ENCODE results near the gene RNF14.

DNA sequence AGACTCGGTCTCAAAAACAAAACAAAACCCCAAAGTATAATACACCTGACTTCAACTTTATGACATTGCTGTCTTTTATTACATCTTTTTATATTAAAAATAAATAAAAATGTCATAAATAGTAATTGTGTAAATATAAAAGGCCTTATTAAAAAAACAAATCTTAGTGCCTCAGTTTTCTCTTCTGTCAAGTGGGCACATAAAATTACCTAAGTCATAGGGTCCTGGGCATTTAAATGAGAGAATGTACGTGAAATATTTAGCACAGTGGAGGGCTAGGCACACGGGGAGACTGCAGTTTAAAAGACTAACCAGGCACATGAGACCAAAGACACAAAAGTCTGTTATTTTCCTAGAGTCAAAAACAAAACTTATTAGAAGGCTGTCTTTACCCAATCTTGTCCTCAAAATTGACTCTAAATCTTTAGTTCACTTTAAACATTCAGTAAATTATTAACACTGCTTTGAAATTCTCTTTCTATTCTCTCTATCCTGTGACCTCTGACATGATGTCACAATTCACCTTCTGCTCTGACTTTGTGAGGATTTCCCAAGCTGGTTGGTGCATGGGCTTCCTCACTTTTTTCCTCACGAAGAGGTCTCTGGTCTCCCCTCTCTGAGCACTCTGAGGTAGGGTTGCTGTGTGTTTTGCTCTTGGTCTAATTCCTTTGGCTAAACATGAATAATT, 2.5 kb upstream of the RNF14 start:
- TF ChIP-seq, protein P1, sequence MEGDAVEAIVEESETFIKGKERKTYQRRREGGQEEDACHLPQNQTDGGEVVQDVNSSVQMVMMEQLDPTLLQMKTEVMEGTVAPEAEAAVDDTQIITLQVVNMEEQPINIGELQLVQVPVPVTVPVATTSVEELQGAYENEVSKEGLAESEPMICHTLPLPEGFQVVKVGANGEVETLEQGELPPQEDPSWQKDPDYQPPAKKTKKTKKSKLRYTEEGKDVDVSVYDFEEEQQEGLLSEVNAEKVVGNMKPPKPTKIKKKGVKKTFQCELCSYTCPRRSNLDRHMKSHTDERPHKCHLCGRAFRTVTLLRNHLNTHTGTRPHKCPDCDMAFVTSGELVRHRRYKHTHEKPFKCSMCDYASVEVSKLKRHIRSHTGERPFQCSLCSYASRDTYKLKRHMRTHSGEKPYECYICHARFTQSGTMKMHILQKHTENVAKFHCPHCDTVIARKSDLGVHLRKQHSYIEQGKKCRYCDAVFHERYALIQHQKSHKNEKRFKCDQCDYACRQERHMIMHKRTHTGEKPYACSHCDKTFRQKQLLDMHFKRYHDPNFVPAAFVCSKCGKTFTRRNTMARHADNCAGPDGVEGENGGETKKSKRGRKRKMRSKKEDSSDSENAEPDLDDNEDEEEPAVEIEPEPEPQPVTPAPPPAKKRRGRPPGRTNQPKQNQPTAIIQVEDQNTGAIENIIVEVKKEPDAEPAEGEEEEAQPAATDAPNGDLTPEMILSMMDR (IDR thresholded peaks at IDR 0.05 in 2 of 3, conservative IDR thresholded peaks at IDR 0.05 in 1 of 3; ENCODE audit: borderline replicate concordance in 1 of 3, insufficient read depth in 1 of 3, low read depth in 2 of 3, low read length in 2 of 3) = no peak
- TF ChIP-seq CEBPB (IDR thresholded peaks at IDR 0.05; ENCODE audit: low read depth) = no peak
- TF ChIP-seq POLR2AphosphoS5 (IDR thresholded peaks at IDR 0.05; ENCODE audit: low read depth, low read length) = no peak
- TF ChIP-seq SP1 (IDR thresholded peaks at IDR 0.05; ENCODE audit: low read depth) = no peak
- TF ChIP-seq, protein P2, sequence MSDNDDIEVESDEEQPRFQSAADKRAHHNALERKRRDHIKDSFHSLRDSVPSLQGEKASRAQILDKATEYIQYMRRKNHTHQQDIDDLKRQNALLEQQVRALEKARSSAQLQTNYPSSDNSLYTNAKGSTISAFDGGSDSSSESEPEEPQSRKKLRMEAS (IDR thresholded peaks at IDR 0.05) = no peak
- TF ChIP-seq RAD21 (IDR thresholded peaks at IDR 0.05; ENCODE audit: low read depth) = no peak

Data from HCT116 (cell line).